CD4-positive, CD25-positive, alpha-beta regulatory T cell (primary cell): Measurements from ENCODE around the gene TNS2. TPM values are rescaled to one million over a fixed set of nuclear protein-coding genes. Genes with fewer than 3 reads are reported as not detected.
A peak's percentile ranks its signal among the peaks of the same experiment; 100 is the strongest.
"Not testable (repeated sequence)": the region's sequence is repeated elsewhere in the genome, so short reads cannot be mapped to it uniquely, and the experiment has no call there.

ENCODE experiments used
- ATAC-seq, 2 donors: fragments of 150-1000 bp; cut with Tn5 transposase; one replicate each; pipeline ENCODE4 v1.10.0; 2021; ENCODE audit warnings: low read depth in 2 of 2, moderate number of reproducible peaks in 2 of 2, moderate library complexity in 1 of 2
- DNase-seq, 3 donors: peaks; one replicate each; pipeline versions ENCODE4 v3.0.0 to v3.0.0-alpha.2; 2012 to 2022; ENCODE audit warnings: mixed read lengths in 1 of 3
- H3K27ac ChIP-seq: one replicate; pipeline ENCODE4 v1.7.0; 2013; ENCODE audit warnings: mild to moderate bottlenecking, low read length; ENCODE audit not compliant: insufficient read depth, poor library complexity, severe bottlenecking
- H3K27me3 ChIP-seq: one replicate; pipeline ENCODE4 v1.7.0; 2013; ENCODE audit warnings: low read length; ENCODE audit not compliant: control insufficient read depth, insufficient read depth
- H3K36me3 ChIP-seq: one replicate; pipeline ENCODE4 v1.7.0; 2013; ENCODE audit warnings: mild to moderate bottlenecking, low read length, moderate library complexity; ENCODE audit not compliant: control insufficient read depth, insufficient read depth
- H3K4me1 ChIP-seq: 2 replicates; pipeline ENCODE4 v1.7.0; 2013; ENCODE audit warnings: mild to moderate bottlenecking, low read length; ENCODE audit not compliant: insufficient read depth, control insufficient read depth, poor library complexity, severe bottlenecking
- H3K4me3 ChIP-seq: one replicate; pipeline ENCODE4 v1.7.0; 2013; ENCODE audit warnings: low read depth, mild to moderate bottlenecking, low read length, moderate library complexity
- H3K9me3 ChIP-seq, 2 experiments: 1 replicate in 1 of 2; 2 replicates in 1 of 2; pipeline ENCODE4 v1.7.0; 2013; ENCODE audit warnings: low read length in 2 of 2, mild to moderate bottlenecking in 1 of 2, moderate library complexity in 1 of 2; ENCODE audit not compliant: control insufficient read depth in 2 of 2
- H3K27ac Mint-ChIP-seq, 3 donors: one replicate each; pipeline ENCODE4 v1.8.0; 2020 to 2022; ENCODE audit warnings: mild to moderate bottlenecking in 3 of 3, mixed read lengths in 3 of 3, moderate library complexity in 2 of 3
- H3K27me3 Mint-ChIP-seq: one replicate; pipeline ENCODE4 v1.8.0; 2022; ENCODE audit warnings: mild to moderate bottlenecking, mixed read lengths
- H3K36me3 Mint-ChIP-seq: one replicate; pipeline ENCODE4 v1.8.0; 2020; ENCODE audit warnings: mixed read lengths
- H3K4me1 Mint-ChIP-seq, 4 donors: one replicate each; pipeline ENCODE4 v1.8.0; 2020 to 2022; ENCODE audit warnings: mixed read lengths in 4 of 4, mild to moderate bottlenecking in 1 of 4
- H3K4me3 Mint-ChIP-seq, 4 donors: one replicate each; pipeline ENCODE4 v1.8.0; 2020 to 2022; ENCODE audit warnings: mild to moderate bottlenecking in 4 of 4, mixed read lengths in 4 of 4, moderate library complexity in 3 of 4
- H3K9me3 Mint-ChIP-seq, 7 donors: one replicate each; pipeline ENCODE4 v1.8.0; 2020 to 2022; ENCODE audit warnings: mixed read lengths in 7 of 7, mild to moderate bottlenecking in 3 of 7, moderate library complexity in 2 of 7
- polyA plus RNA-seq, 4 donors: library from polyadenylated mRNA; unstranded; fragments of 300-500 nt; fragmentation: Illumina TruSeq; gene quantifications; one replicate each; pipeline ENCODE4 v1.2.3, GENCODE V29; 2021
- total RNA-seq: library from RNA; stranded (reverse); gene quantifications from one replicate; pipeline ENCODE4 v1.2.3, GENCODE V29; 2022

The TNS2 gene
- total and polyA plus RNA-seq, 5 donors from 2014 or later = 0.09 to 1.4 TPM; not detected in 3

DNA sequence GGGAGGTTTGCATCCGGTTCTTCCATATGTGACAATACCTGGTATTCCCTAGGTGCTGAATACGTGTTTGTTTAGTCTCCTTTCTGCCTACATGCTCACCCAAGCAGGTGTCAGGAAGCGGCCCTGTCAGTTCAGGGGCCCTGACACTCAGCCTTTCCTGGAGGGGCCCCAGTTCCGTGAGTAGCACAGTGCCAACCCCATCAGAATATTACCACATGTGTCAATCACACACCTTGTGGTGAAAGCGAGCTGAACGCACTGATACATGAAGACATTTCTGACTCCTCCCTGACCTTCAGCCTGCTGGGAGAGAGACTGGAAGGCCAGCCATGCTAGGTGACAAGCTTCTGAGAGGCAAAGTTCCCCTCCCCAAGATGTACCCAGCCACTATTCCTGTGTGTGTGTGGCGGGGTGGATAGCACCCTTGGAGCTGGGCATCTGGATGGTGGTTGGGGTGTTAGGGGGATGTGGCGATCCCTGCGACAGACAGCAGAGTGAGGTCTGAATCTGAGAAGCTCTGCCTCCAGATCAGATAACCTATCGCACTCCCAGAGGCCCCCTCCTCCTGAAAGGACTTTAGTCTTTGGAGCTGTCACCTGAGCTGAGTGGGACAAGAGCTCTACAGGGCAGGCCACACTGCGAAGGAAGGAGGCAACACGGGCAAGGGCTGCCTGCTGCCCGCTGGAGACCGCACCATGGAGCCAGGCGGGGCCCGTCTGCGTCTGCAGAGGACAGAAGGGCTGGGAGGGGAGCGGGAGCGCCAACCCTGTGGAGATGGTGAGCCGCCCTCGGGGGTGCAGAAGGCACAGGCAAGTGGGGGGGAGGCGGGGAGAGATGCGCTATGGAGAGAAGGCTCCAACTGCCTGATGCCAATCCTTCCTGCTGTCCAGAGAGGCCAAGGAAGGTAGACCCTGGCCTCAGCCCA lies 53.3 kb downstream of the TNS2 start, which contains the start of gene SOAT2:
TSS of gene SOAT2 (plus strand) at position 604 of the 925 bp plus-strand sequence. CDS start at position 696, 92 bp downstream.
- H3K36me3 Mint-ChIP-seq = no peaks in the 10 kb centered on the region
- H3K4me3 ChIP-seq = no peak within 1 kb of the TSS
- H3K27me3 ChIP-seq = no peaks in the 10 kb centered on the region
- H3K9me3 Mint-ChIP-seq = peaks cover 0 to under 1% (median 0%) of the 10 kb centered on the region in 7 donors
- H3K27ac Mint-ChIP-seq = peak within 1 kb of the TSS; percentile 43 to 87 (median 68)
- H3K4me1 Mint-ChIP-seq = peaks cover 0 to 31% (median 12%) of the 10 kb centered on the region in 4 donors
- H3K4me3 Mint-ChIP-seq = peak within 1 kb of the TSS in 2 of 4 donors; percentile 47 to 64
- peaks cover 31% of the 10 kb centered on the region for H3K4me1 ChIP-seq
- H3K36me3 ChIP-seq = no peaks in the 10 kb centered on the region
- H3K27ac ChIP-seq = no peak within 1 kb of the TSS
- DNase-seq = peak in 2 of 3 donors; percentile 32 to 78
- no peaks in the 10 kb centered on the region for H3K9me3 ChIP-seq
- peak; percentile 59 to 60 for ATAC-seq
- H3K27me3 Mint-ChIP-seq = peaks cover 10% of the 10 kb centered on the region

GRCh38 chr12:53103860-53104305 lies 54.0 kb downstream of the TNS2 start:
- peak in 1 of 3 donors; percentile 52 for DNase-seq
- ATAC-seq = no peak
- Histone ChIP-seq H3K36me3 (no peaks in the 10 kb centered on the region), H3K4me3 (no peak overlapping the region), H3K27ac (no peak overlapping the region), H3K9me3 (no peaks in the 10 kb centered on the region), H3K4me1 (peaks cover 23% of the 10 kb centered on the region), H3K27me3 (no peaks in the 10 kb centered on the region)
- H3K9me3 Mint-ChIP-seq = no peaks in the 10 kb centered on the region
- H3K27me3 Mint-ChIP-seq = peaks cover 10% of the 10 kb centered on the region
- peaks cover 0 to 23% (median 10%) of the 10 kb centered on the region in 4 donors for H3K4me1 Mint-ChIP-seq
- no peak overlapping the region for H3K4me3 Mint-ChIP-seq
- no peaks in the 10 kb centered on the region for H3K36me3 Mint-ChIP-seq
- peak overlapping the region in 1 of 3 donors; percentile 43 for H3K27ac Mint-ChIP-seq

DNA sequence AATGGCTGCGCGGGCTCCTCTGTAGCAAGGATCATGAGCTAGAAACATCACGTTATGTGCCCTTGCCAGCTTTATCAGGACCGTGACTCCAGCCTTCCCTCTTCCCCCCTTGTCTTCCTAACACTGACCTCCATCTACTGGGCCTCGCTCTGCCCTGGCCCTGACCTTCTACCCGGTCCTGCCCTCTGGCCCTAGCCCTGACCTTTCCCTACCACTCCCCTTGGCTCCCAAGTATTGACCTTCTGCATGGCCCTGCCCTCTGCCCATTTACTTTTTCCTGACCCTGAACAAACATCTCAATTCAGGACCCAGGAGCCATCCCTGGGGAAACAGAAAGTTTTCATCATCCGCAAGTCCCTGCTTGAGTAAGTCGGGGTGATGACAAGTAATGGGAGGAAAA lies 55.4 kb downstream of the TNS2 start:
- DNase-seq (no peak), ATAC-seq (no peak)
- Histone ChIP-seq H3K36me3 (no peaks in the 10 kb centered on the region), H3K9me3 (no peaks in the 10 kb centered on the region), H3K27me3 (no peaks in the 10 kb centered on the region), H3K4me3 (no peak overlapping the region), H3K4me1 (peaks cover 17% of the 10 kb centered on the region), H3K27ac (no peak overlapping the region)
- H3K36me3 Mint-ChIP-seq = no peaks in the 10 kb centered on the region
- peaks cover 10% of the 10 kb centered on the region for H3K27me3 Mint-ChIP-seq
- H3K4me1 Mint-ChIP-seq = peaks cover 0 to 17% (median 4%) of the 10 kb centered on the region in 4 donors
- peak overlapping the region in 1 of 3 donors; percentile 36 for H3K27ac Mint-ChIP-seq
- no peaks in the 10 kb centered on the region for H3K9me3 Mint-ChIP-seq
- H3K4me3 Mint-ChIP-seq = no peak overlapping the region

- Mint-ChIP-seq H3K4me3 (no peak overlapping the region), H3K9me3 (no peaks in the 10 kb centered on the region), H3K4me1 (peaks cover 0 to 17% (median 4%) of the 10 kb centered on the region in 4 donors), H3K36me3 (no peaks in the 10 kb centered on the region), H3K27ac (peak overlapping the region in 1 of 3 donors; percentile 78), H3K27me3 (peaks cover 10% of the 10 kb centered on the region)
- peaks cover 17% of the 10 kb centered on the region for H3K4me1 ChIP-seq
- ATAC-seq (no peak), DNase-seq (no peak)
- H3K9me3 ChIP-seq = no peaks in the 10 kb centered on the region
- no peak overlapping the region for H3K27ac ChIP-seq
- no peaks in the 10 kb centered on the region for H3K27me3 ChIP-seq
- H3K4me3 ChIP-seq = no peak overlapping the region
- H3K36me3 ChIP-seq = no peaks in the 10 kb centered on the region
These were observed 56.0 kb downstream of the TNS2 start for GRCh38 chr12:53105712-53106439.

DNA sequence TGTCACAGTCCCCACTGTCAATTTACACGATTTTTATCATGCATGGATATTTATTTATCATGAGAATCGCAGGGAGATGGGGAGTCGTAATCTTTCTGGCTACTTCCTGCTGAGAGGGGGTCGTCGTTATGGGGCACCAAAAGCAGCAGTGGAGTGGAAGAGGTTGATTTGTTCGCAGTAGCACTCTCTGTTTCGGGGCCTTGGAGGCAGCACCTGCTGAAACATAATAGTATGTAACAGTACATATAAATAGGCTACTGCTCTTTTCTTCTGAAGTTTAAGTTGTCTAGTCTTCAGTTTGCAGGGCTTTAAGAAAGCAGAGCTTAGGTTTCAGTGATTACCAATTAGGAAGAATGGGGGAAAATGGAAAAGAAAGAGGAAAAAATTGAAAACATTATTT lies 57.3 kb downstream of the TNS2 start:
- no peaks in the 10 kb centered on the region for H3K36me3 Mint-ChIP-seq
- H3K9me3 Mint-ChIP-seq = no peaks in the 10 kb centered on the region
- no peaks in the 10 kb centered on the region for H3K27me3 ChIP-seq
- H3K4me1 ChIP-seq = peaks cover 17% of the 10 kb centered on the region
- ATAC-seq = no peak
- H3K27ac Mint-ChIP-seq = no peak overlapping the region
- peaks cover 18% of the 10 kb centered on the region for H3K27me3 Mint-ChIP-seq
- peaks cover 0 to 17% (median 4%) of the 10 kb centered on the region in 4 donors for H3K4me1 Mint-ChIP-seq
- no peak for DNase-seq
- H3K4me3 Mint-ChIP-seq = no peak overlapping the region
- H3K9me3 ChIP-seq = no peaks in the 10 kb centered on the region
- no peak overlapping the region for H3K4me3 ChIP-seq
- H3K27ac ChIP-seq = no peak overlapping the region
- no peaks in the 10 kb centered on the region for H3K36me3 ChIP-seq

DNA sequence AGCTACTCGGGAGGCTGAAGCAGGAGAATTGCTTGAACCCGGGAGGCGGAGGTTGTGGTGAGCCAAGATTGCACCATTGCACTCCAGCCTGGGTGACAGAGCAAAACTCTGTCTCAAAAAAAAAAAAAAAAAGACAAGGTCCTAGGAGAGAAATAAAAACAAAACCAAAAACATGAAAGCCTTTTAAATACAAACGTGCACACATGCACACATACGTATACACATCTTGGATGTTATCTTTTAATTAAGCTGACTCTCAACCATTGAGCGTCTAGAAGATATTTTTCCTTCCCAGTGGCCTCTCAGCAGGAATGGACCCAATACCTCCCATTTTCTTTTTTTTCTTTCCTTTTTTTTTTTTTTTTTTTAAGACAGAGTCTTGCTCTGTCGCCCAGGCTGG lies 62.6 kb downstream of the TNS2 start:
- H3K9me3 Mint-ChIP-seq, ATAC-seq, H3K4me1 Mint-ChIP-seq, DNase-seq, H3K9me3 ChIP-seq, H3K4me3 Mint-ChIP-seq, H3K36me3 ChIP-seq, H3K36me3 Mint-ChIP-seq, H3K27ac ChIP-seq, H3K4me3 ChIP-seq, H3K27ac Mint-ChIP-seq, H3K4me1 ChIP-seq, H3K27me3 ChIP-seq: not testable (repeated sequence)
- peaks cover 13% of the 10 kb centered on the region for H3K27me3 Mint-ChIP-seq

- no peaks in the 10 kb centered on the region for H3K9me3 Mint-ChIP-seq
These were observed 63.4 kb downstream of the TNS2 start for GRCh38 chr12:53113136-53113705.

More at GRCh38 chr12:53113136-53113705, 63.4 kb downstream of the TNS2 start:
- peaks cover 13% of the 10 kb centered on the region for H3K27me3 Mint-ChIP-seq
- no peaks in the 10 kb centered on the region for H3K36me3 Mint-ChIP-seq
- no peaks in the 10 kb centered on the region for H3K27me3 ChIP-seq
- H3K27ac Mint-ChIP-seq = no peak overlapping the region
- no peaks in the 10 kb centered on the region for H3K9me3 ChIP-seq
- DNase-seq = no peak
- no peak overlapping the region for H3K27ac ChIP-seq
- ATAC-seq = no peak
- no peak overlapping the region for H3K4me3 ChIP-seq
- H3K4me1 ChIP-seq = no peaks in the 10 kb centered on the region
- H3K36me3 ChIP-seq = no peaks in the 10 kb centered on the region
- no peaks in the 10 kb centered on the region for H3K4me1 Mint-ChIP-seq
- H3K4me3 Mint-ChIP-seq = no peak overlapping the region
